Activated CD4-positive, alpha-beta T cell treated with anti-CD3 and anti-CD28 coated beads, Interleukin-2, amount 50 U/mL, for 24 hours (primary cell): ENCODE measurements around the gene ZBTB20.

Source experiments
- DNase-seq, 2 donors: peaks; one replicate each; pipeline ENCODE4 v3.0.0-alpha.2; 2020; ENCODE audit warnings: low read depth in 1 of 2, low spot score in 1 of 2

ZBTB20 gene

GRCh38 chr3:114874522-114874971, 272.5 kb downstream of the ZBTB20 start:
- no peak for DNase-seq

DNA sequence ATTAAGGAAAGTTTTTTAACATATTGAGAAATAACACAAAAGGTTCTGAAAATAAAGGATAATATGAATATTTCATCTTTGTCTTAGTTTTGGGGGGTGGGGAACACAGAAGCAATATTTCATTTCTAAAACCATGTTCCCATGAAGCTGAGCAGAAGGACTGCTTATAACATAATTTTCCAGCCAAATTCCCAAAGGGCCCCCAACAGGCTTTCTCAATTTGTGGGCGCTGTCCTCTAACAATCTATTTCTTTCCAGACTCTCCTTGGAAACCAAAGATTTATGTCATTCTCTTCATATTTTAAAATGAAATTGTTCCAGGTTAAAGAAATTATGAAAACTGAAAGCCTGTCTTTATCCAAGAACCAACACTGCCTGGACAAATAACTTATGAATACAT, 273.5 kb downstream of the ZBTB20 start:
- no peak for DNase-seq

DNA sequence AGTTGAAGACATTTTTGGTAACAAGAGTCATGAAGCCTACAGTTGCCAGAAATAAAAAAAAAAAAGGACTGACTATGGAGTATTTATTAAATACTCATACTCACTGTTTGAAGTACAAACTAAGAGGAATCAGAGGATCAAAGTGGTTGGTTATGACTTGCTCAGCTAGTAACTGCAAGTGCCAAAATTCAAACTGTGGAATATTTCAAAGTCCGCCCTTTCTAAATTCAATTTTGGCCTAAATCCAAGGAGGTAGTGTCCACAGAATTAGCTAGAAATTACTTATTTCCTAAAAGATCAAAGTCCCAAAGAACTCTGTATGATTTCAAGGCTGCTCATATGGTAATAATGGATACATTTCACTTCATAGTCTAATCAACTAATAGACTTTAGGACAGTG, 274.5 kb downstream of the ZBTB20 start:
- DNase-seq: no peak

- DNase-seq: no peak
Observed at GRCh38 chr3:114872050-114872449, 275.0 kb downstream of the ZBTB20 start.

- no peak for DNase-seq
Observed at GRCh38 chr3:114867835-114868503, 279.1 kb downstream of the ZBTB20 start.

DNA sequence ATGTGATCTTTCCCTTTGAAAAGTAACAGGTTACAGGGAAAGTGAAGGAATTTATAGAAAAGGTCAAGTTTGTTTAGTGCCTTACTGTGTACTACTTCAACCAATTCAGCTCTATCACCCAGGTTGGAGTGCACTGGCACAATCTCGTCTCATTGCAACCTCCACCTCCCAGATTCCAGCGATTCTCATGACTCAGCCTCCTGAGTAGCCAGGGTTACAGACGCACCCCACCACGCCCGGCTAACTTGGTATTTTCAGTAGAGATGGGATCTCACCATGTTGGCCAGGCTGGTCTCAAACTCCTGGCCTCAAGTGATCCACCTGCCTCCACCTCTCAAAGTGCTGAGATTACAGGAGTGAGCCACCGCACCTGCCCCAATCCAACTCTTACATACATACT, 279.7 kb downstream of the ZBTB20 start:
- no peak for DNase-seq

- DNase-seq: no peak
Observed at GRCh38 chr3:114866430-114866829, 280.7 kb downstream of the ZBTB20 start.

GRCh38 chr3:114864970-114865369, 282.1 kb downstream of the ZBTB20 start:
- no peak for DNase-seq

DNA sequence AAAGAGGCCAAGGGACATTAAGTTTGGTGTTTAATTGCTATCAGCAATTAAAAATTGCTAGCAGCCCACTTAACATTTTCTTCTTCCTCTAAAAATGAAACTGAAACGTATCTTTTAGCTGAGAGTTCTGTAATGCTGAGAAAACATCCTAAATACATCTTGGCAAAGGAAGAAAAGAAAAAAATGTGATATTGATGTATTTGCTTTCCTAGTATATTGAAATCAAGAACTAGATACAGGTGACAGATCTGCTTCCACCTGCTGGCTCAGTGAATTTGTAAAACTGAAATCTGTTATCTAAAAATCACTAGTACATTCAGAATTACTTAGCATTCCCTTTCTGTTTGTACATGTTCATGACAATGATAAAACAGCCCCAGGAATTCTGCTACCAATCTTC, 283.2 kb downstream of the ZBTB20 start:
- DNase-seq: no peak

- DNase-seq: no peak
Observed at GRCh38 chr3:114861666-114862065, 285.4 kb downstream of the ZBTB20 start.

DNA sequence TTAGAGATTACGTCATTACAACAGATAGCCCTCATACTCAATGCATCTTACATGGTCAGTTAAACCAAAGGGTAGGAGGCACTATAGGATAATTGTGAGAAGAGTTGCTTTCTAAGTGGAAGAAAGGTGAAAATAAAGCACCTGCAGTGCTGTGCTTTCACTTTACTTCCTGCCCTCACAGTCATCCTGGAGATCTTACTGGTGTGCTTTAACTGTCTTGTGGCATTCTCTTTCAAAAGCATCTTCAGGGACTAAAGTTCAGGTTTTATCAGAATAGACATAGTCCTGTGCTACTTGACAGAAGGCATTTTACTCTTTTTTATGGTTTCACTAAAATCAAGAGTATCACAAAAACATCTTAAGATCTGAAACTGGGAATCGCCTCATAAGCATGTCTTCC, 286.6 kb downstream of the ZBTB20 start:
- no peak for DNase-seq

DNA sequence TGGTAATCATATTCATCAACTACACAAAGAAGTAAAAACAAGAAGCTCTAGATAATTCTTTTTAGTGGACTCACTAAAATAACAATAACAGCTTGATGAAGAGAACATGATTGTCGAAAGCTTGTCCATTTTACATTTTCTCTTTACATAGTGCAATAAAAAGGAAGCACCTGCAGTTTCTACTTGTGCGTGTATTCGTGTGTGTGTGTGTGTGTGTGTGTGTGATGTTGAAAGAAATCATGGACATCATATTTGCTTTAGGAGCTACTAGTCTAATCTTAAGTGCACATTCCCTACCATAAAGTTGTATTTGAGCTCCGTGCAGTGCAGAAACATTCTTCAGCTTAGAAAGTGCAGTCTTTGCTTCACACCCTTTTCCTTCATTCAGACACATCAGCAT, 288.8 kb downstream of the ZBTB20 start:
- no peak for DNase-seq

DNA sequence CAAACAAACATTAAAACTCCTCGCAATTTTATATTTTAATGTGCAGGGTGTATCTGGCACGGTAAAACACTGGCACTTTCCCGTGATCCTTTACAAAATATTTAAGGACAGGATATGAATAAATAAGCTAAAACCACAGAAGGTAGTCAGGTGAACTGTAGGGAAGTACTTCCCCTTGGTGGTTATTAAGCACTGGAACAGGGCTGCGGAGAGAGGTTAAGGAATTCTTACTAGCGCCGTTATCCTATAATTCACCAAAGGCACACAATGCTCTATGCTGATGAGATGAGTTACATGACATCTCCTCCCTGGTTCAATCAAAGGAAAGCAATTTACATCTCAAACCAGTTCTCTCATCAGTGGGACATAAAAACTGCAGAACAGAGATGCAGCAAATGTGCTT, 289.8 kb downstream of the ZBTB20 start:
- DNase-seq: no peak

GRCh38 chr3:114856835-114857234, 290.3 kb downstream of the ZBTB20 start:
- no peak for DNase-seq

DNA sequence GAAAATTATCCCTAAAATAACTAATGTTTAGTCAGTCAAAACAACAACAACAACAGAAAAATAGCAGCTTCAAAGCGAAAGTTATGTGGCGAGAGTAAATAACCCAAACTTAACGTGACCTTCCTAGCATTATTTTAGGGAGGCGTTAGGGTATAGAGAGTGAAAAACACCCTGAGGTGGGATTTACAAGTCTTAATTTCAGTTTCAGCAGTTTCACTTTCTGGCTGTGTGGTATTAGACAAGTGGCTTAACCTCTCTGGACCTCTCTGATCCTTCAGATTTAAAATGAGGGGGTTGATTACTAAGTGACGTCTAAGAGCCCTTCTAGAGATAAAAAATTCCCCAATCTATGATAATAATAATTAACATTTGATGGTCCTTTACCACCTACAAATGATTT, 291.2 kb downstream of the ZBTB20 start:
- DNase-seq: no peak

GRCh38 chr3:114852966-114853365, 294.1 kb downstream of the ZBTB20 start:
- DNase-seq: no peak

DNA sequence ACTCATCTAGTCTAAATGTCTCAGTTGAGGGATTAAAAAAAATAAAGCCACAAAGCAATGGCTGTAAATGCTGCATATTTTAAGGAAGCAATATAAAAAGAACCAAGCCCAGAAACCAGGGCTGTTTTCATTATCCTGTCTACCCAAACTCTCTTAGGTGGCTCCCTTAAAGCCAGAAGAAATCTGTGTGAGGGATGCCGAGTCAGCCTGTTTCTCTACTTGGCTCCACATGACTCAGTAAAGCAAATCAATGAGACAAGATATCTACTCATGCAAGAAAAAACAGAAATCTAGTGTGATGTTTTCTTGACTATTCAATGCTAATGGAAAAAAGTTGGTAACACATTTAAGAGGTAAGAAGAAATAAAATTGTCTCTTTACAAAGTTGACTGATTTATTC, 296.2 kb downstream of the ZBTB20 start:
- DNase-seq: no peak

DNA sequence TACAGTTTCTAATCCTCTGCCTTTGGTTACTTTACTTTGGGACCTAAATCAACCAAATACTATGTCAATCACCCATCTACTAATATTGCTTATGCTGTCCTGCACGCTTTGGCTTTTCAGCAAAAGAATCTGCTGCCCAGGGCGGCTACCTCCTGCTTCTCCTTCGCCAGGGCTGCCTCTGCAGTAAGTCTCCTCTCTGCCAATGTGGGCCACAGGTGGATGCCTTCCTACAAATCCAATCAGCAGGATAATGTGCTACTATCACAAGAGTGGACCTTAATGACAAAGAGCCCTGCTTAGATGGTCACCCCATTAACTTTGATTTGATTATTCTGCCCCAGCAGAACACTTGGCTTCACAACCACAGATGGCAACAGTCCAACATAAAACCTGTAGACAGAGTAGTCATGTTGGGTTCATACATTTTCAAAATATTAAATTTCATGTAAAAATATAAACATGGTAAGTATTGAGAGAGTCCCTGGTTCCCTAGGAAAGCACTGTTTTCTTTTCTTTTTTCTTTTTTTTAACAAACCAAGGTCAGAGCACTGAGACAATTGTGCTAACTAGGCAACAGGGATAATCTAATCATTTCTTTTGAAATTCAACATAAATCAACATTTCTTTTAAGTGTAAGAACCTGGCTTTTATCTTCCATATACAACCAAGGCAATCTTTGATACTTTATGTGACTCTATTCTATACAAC, 298.3 kb downstream of the ZBTB20 start:
- DNase-seq: no peak

DNA sequence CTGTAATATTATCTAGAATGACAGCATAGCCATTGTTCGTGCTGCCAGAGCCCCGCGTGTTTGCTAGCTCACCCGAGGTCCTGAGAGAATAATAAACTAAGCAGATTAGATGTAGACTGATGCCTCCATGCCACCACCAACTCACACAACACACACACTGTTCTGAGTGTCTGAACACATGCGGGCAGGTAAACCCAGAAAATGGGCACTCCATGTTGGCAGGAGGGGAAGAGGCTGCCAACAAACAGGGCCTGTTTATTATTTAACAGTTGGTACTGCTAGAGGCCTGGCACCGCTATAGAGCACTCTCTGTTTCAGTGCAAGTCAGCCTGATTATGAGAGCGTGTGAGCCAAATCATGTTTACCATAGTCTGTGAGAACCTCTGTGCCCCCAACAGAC, 299.0 kb downstream of the ZBTB20 start:
- no peak for DNase-seq

DNA sequence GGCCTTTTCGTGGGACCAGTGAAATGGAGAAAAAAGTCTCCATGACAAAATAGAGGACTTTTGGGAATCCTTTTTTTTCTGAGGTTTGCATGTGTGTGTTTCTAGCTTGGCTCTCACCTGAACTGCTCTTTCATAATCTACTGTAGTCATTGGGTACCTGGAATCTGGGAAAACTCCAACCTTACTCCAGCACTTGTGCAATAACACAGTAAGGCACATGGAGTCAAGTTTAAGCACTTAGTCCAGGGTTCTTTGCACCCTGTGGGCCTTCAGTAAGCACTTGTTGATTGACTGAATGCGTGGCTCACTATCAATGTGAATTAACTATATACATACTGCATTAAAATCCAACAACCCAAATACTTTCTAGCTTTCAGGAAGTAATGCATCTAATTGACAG, 299.5 kb downstream of the ZBTB20 start:
- no peak for DNase-seq

GRCh38 chr3:114846779-114847178, 300.3 kb downstream of the ZBTB20 start:
- no peak for DNase-seq

- no peak for DNase-seq
Observed at GRCh38 chr3:114846252-114846651, 300.8 kb downstream of the ZBTB20 start.

- DNase-seq: no peak
Observed at GRCh38 chr3:114841515-114841914, 305.6 kb downstream of the ZBTB20 start.
